IMR-90 (cell line): ENCODE data around the gene CFAP210. TPM values are rescaled to one million over a fixed set of nuclear protein-coding genes. Genes with fewer than 3 reads are reported as not detected.

Source experiments
- ATAC-seq: fragments of 200-7000 bp; cut with Tn5 transposase; 2 replicates; pipeline ENCODE4 v1.9.1; 2020; ENCODE audit warnings: low read depth, mild to moderate bottlenecking, moderate library complexity
- BruUV-seq: library from RNA; stranded (reverse); fragments of 400-500 nt; replicated peaks from 2 replicates; lab custom pipeline; 2021; lab: Mats Ljungman, UMichigan
- CTCF ChIA-PET: fragments of 300-600 bp; formaldehyde crosslinking; extraction: SDS; loops from one replicate; lab custom pipeline; 2021; ENCODE audit warnings: antibody characterized with exemption; lab: Yijun Ruan, JAX
- POLR2A ChIA-PET: fragments of 300-600 bp; sonication (Branson Sonifier 250); formaldehyde crosslinking; loops from one replicate; lab custom pipeline; 2022; ENCODE audit warnings: antibody characterized with exemption; ENCODE audit not compliant: unreplicated experiment; lab: Charles Lee
- DNase-seq: peaks from one replicate; pipeline ENCODE4 v3.0.0; 2013
- H2AFZ ChIP-seq: replicated peaks from 2 replicates; pipeline ENCODE3; 2013; ENCODE audit warnings: low read length, mild to moderate bottlenecking; ENCODE audit not compliant: poor library complexity
- H2AK5ac ChIP-seq: 2 replicates; pipeline ENCODE4 v1.6.1; 2013; ENCODE audit warnings: low read depth, low read length, inconsistent platforms
- H2AK9ac ChIP-seq: replicated peaks from 2 replicates; pipeline ENCODE3; 2013; ENCODE audit warnings: mild to moderate bottlenecking, low read depth, low read length, moderate library complexity; ENCODE audit not compliant: poor library complexity
- H2BK120ac ChIP-seq: 2 replicates; pipeline ENCODE4 v1.6.1; 2013; ENCODE audit warnings: low read depth, low read length, inconsistent platforms
- H2BK15ac ChIP-seq: 3 replicates; pipeline ENCODE4 v1.6.1; 2013; ENCODE audit warnings: low read depth, low read length, inconsistent platforms
- H2BK20ac ChIP-seq: 2 replicates; pipeline ENCODE4 v1.6.1; 2013; ENCODE audit warnings: low read depth, mild to moderate bottlenecking, inconsistent platforms, low read length, moderate library complexity
- H2BK5ac ChIP-seq: 2 replicates; pipeline ENCODE4 v1.6.1; 2013; ENCODE audit warnings: mild to moderate bottlenecking, low read depth, low read length, inconsistent platforms; ENCODE audit not compliant: poor library complexity, severe bottlenecking
- H3K14ac ChIP-seq: replicated peaks from 2 replicates; pipeline ENCODE4 v1.6.1; 2013; ENCODE audit warnings: low read depth, low read length, inconsistent platforms
- H3K18ac ChIP-seq: 2 replicates; pipeline ENCODE4 v1.6.1; 2013; ENCODE audit warnings: low read depth, low read length, control low read depth
- H3K23ac ChIP-seq: 2 replicates; pipeline ENCODE4 v1.6.1; 2013; ENCODE audit warnings: low read depth, low read length, inconsistent platforms
- H3K27ac ChIP-seq: 2 replicates; pipeline ENCODE4 v1.5.1; 2013; ENCODE audit warnings: mild to moderate bottlenecking, control low read depth, low read length; ENCODE audit not compliant: insufficient read depth
- H3K27me3 ChIP-seq: 2 replicates; pipeline ENCODE4 v1.6.1; 2013; ENCODE audit warnings: low read length; ENCODE audit not compliant: control insufficient read depth, insufficient read depth
- H3K36me3 ChIP-seq: 2 replicates; pipeline ENCODE4 v1.6.1; 2013; ENCODE audit warnings: low read length, mixed read lengths; ENCODE audit not compliant: control insufficient read depth, insufficient read depth
- H3K4ac ChIP-seq: 2 replicates; pipeline ENCODE4 v1.6.1; 2013; ENCODE audit warnings: low read depth, low read length, inconsistent platforms
- H3K4me1 ChIP-seq: 2 replicates; pipeline ENCODE4 v1.6.1; 2013; ENCODE audit warnings: low read length, mixed read lengths; ENCODE audit not compliant: control insufficient read depth, insufficient read depth
- H3K4me2 ChIP-seq: 2 replicates; pipeline ENCODE4 v1.6.1; 2013; ENCODE audit warnings: low read depth, mild to moderate bottlenecking, control low read depth, low read length, moderate library complexity
- H3K4me3 ChIP-seq: 2 replicates; pipeline ENCODE4 v1.5.1; 2013; ENCODE audit warnings: low read depth, mild to moderate bottlenecking, control low read depth, low read length, moderate library complexity; ENCODE audit not compliant: insufficient read depth
- H3K56ac ChIP-seq: 2 replicates; pipeline ENCODE4 v1.6.1; 2013; ENCODE audit warnings: low read length, inconsistent platforms; ENCODE audit not compliant: insufficient read depth; ENCODE audit errors: extremely low read depth
- H3K79me1 ChIP-seq, 2 experiments: 2 replicates each; pipeline ENCODE4 v1.6.1; 2013; ENCODE audit warnings: low read length in 2 of 2, inconsistent platforms in 1 of 2, low read depth in 1 of 2
- H3K9ac ChIP-seq: 2 replicates; pipeline ENCODE4 v1.6.1; 2013; ENCODE audit warnings: low read depth, low read length, control low read depth
- H3K9me1 ChIP-seq: 2 replicates; pipeline ENCODE4 v1.6.1; 2013; ENCODE audit warnings: low read length, inconsistent platforms; ENCODE audit not compliant: insufficient read depth
- H3K9me3 ChIP-seq: 2 replicates; pipeline ENCODE4 v1.6.1; 2013; ENCODE audit warnings: low read length; ENCODE audit not compliant: control insufficient read depth, insufficient read depth
- H4K20me1 ChIP-seq: 2 replicates; pipeline ENCODE4 v1.6.1; 2013; ENCODE audit warnings: low read length, inconsistent platforms; ENCODE audit not compliant: insufficient read depth
- H4K5ac ChIP-seq: 2 replicates; pipeline ENCODE4 v1.6.1; 2013; ENCODE audit warnings: mild to moderate bottlenecking, low read depth, low read length, control low read depth
- H4K8ac ChIP-seq, 2 experiments: 2 replicates each; pipeline ENCODE4 v1.6.1; 2013; ENCODE audit warnings: low read depth in 2 of 2, low read length in 2 of 2, control low read depth in 1 of 2, inconsistent platforms in 1 of 2
- H4K91ac ChIP-seq: 2 replicates; pipeline ENCODE4 v1.6.1; 2013; ENCODE audit warnings: low read depth, low read length, inconsistent platforms; ENCODE audit not compliant: insufficient read depth
- CEBPB ChIP-seq: IDR thresholded peaks from 2 replicates; pipeline ENCODE4 v1.6.1; 2012; ENCODE audit warnings: low read depth, low read length, improper control_type of control experiment
- CTCF ChIP-seq: conservative IDR thresholded peaks from 2 replicates; pipeline ENCODE4 v1.5.1; 2012; ENCODE audit warnings: mild to moderate bottlenecking, low read depth, low read length, improper control_type of control experiment
- ELK1 ChIP-seq: fragments of 150-350 bp; IDR thresholded peaks from 2 replicates; pipeline ENCODE4 v1.6.1; 2016; ENCODE audit warnings: low read depth, mild to moderate bottlenecking, low read length, moderate library complexity, borderline replicate concordance
- MAZ ChIP-seq: IDR thresholded peaks from 2 replicates; pipeline ENCODE4 v1.6.1; 2012; ENCODE audit warnings: low read depth, mild to moderate bottlenecking, low read length, improper control_type of control experiment, moderate library complexity, borderline replicate concordance
- MXI1 ChIP-seq: IDR thresholded peaks from 2 replicates; pipeline ENCODE4 v1.6.1; 2012; ENCODE audit warnings: low read depth, mild to moderate bottlenecking, low read length, moderate library complexity, borderline replicate concordance
- NFE2L2 ChIP-seq: fragments of 150-350 bp; IDR thresholded peaks from 2 replicates; pipeline ENCODE4 v1.6.1; 2016; ENCODE audit warnings: low read depth, mild to moderate bottlenecking, low read length
- POLR2A ChIP-seq: IDR thresholded peaks from 2 replicates; pipeline ENCODE4 v1.6.1; 2012; ENCODE audit warnings: mild to moderate bottlenecking, low read depth, low read length
- RAD21 ChIP-seq: IDR thresholded peaks from 2 replicates; pipeline ENCODE4 v1.6.1; 2012; ENCODE audit warnings: low read length, improper control_type of control experiment
- RFX5 ChIP-seq: IDR thresholded peaks from 2 replicates; pipeline ENCODE4 v1.8.0; 2012; ENCODE audit warnings: low read depth, mild to moderate bottlenecking, low read length, moderate library complexity
- USF2 ChIP-seq: fragments of 150-350 bp; IDR thresholded peaks from 2 replicates; pipeline ENCODE4 v1.6.1; 2017; ENCODE audit warnings: mild to moderate bottlenecking, antibody characterized with exemption, low read length, low read depth
- WGBS, 2 experiments: methylation state at CpG; one replicate each; pipeline versions ENCODE4 v1.1.5 to v1.1.7; 2013; ENCODE audit warnings: missing lambda C conversion rate in 2 of 2; ENCODE audit not compliant: insufficient read length in 1 of 2; ENCODE audit errors: extremely low coverage in 2 of 2; 5-methylcytosine and 5-hydroxymethylcytosine counted together
- dilution Hi-C: fragments of 300-500 bp; cut with HindIII; formaldehyde crosslinking; loops from one replicate; pipeline ENCODE4 v1.14.3; 2018; ENCODE audit warnings: low sequenced_read_pairs; ENCODE audit not compliant: unreplicated experiment
- in situ Hi-C: fragments of 300-500 bp; cut with MboI; formaldehyde crosslinking; loops from 3 replicates; pipeline ENCODE4 v1.14.3; 2019; ENCODE audit warnings: low sequenced_read_pairs, inconsistent platforms, mixed read lengths
- intact Hi-C: fragments of 100-400 bp; cut with micrococcal nuclease; formaldehyde crosslinking; loops from 2 replicates; pipeline ENCODE4 v1.10.0; 2022
- polyA plus RNA-seq, 3 experiments: library from polyadenylated mRNA; depleted of rRNA; stranded (reverse); fragments of >200 nt; gene quantifications; 2 replicates each; pipeline ENCODE4 v1.2.3, GENCODE V29; 2012; ENCODE audit warnings: low replicate concordance in 1 of 3
- total RNA-seq: library from RNA; depleted of rRNA; stranded (reverse); fragments of >200 nt; gene quantifications from 2 replicates; pipeline ENCODE4 v1.2.3, GENCODE V29; 2012

The CFAP210 gene
- total and polyA plus RNA-seq, 2 of the 4 experiments (the other 2 are of a cell fraction): not detected

- no peak overlapping the region for H2BK15ac ChIP-seq
- WGBS, 2 experiments: no CpG with 5 or more reads among the region's 3 CpGs
- no peaks in the 10 kb centered on the region for H3K4me1 ChIP-seq
Measured at GRCh38 chr2:169619946-169620345, 74.3 kb downstream of the CFAP210 start.

More at GRCh38 chr2:169619946-169620345, 74.3 kb downstream of the CFAP210 start:
- Histone ChIP-seq H3K9me3 (0 out of 2 replicates have a peak, but pooled peaks cover 2% of the 10 kb centered on the region), H2BK120ac (no peak overlapping the region), H2BK5ac (no peak overlapping the region), H3K4ac (no peak overlapping the region), H4K8ac (no peak overlapping the region), H3K56ac (no peak overlapping the region), H2BK20ac (no peak overlapping the region), H3K36me3 (peaks cover 16% of the 10 kb centered on the region), H3K9me1 (no peaks in the 10 kb centered on the region), H2AFZ (no peak overlapping the region), H2AK5ac (no peak overlapping the region), H3K79me1 (peaks cover 9 to 15% of the 10 kb centered on the region in 2 experiments), H3K27me3 (no peaks in the 10 kb centered on the region), H3K14ac (no peak overlapping the region), H3K18ac (no peak overlapping the region), H3K23ac (no peak overlapping the region), H4K5ac (no peak overlapping the region), H3K4me2 (no peak overlapping the region), H3K27ac (no peak overlapping the region), H4K91ac (no peak overlapping the region), H2AK9ac (no peak overlapping the region), H4K20me1 (no peaks in the 10 kb centered on the region; the same call in 1 of the 2 replicates), H3K9ac (no peak overlapping the region), H3K4me3 (no peak overlapping the region)
- BruUV-seq: no TSS peak
- ChIA-PET CTCF (no interaction called here), POLR2A (no interaction called here)
- ATAC-seq: no peak
- DNase-seq: no peak
- in situ Hi-C loops: no loop called here
- dilution Hi-C loops: no loop called here
- intact Hi-C loops: loop anchor here (5.0 kb wide), 1 partner anchor 33 kb away; no protein-coding TSS in a partner anchor
- TF ChIP-seq CEBPB (no peak), CTCF (no peak), ELK1 (no peak), RFX5 (no peak), MAZ (no peak), USF2 (no peak), MXI1 (no peak), POLR2A (no peak), RAD21 (no peak), NFE2L2 (no peak)
